Measurements from ENCODE around the gene NUFIP2.
"Not testable (repeated sequence)": the region's sequence is repeated elsewhere in the genome, so short reads cannot be mapped to it uniquely, and the experiment has no call there.

Gene NUFIP2

DNA sequence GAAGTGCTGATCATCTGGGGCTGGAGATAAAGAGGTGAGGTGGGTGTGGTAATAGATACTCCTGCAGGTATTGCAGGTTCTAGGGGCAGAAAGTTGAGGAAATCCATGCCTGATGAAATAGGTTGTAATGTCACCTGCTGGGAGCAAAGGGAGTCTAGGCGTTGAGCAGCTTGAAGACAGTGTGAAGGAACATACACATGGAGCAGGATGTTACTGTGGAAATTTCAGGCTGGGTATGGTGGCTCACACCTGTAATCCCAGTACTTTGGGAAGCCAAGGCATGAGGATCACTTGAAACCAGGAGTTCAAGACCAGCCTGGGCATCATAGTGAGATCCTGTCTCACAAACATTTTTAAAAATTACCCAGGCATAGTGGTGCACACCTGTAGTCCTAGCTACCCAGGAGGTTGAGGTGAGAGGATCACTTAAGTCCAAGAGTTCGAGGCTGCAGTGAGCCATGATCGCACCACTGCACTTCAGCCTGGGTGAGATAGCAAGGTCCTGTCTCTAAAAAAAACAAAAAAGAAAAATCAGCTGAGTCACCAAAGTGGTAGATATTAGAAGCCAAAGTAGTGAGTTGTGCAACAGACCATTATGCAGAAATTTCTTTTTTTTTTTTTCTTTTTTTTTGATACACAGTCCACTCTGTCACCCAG is 56.3 kb downstream of the NUFIP2 start:
- DNase-seq = no peak

DNA sequence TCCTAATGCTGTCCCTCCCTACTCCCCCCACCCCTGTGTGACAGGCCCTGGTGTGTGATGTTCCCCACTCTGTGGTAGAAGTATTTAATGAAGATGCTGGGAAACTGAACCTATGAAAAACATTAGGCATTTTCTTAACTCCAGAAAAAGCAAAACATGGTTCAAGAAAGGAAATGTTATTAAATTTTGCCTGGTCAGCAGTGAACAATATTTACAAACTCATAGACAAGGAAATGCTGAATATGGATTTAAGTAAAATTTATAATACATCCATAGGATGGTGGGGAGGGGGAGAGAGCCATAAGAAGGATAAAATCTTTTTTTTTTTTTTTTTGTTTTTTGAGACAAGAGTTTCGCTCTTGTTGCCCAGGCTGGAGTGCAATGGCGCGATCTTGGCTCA is 58.0 kb downstream of the NUFIP2 start:
- DNase-seq = no peak

GRCh38 chr17:29234972-29235371 is 59.0 kb downstream of the NUFIP2 start:
- DNase-seq = not testable (repeated sequence)

GRCh38 chr17:29233301-29233700 is 60.6 kb downstream of the NUFIP2 start:
- no peak for DNase-seq

DNA sequence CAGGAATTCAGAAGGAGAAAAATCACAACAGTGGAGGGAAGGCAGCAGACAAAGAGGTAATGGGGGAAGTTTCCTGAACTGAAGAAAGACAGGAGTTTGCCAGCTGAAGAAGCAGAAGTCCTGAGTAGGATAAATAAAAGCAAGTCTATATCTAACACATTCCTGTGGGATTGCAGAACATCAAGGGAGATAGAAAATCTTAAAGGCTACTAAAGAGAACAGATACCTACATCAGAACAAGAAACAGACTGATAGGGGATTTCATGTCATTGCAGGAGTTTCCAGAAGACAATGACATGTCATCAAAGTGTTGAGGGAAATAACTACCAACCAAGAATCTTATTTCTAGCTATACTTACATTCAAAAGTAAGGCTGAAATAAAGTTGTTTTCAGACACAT is 68.6 kb downstream of the NUFIP2 start:
- no peak for DNase-seq

GRCh38 chr17:29221338-29221737 is 72.6 kb downstream of the NUFIP2 start:
- not testable (repeated sequence) for DNase-seq

DNA sequence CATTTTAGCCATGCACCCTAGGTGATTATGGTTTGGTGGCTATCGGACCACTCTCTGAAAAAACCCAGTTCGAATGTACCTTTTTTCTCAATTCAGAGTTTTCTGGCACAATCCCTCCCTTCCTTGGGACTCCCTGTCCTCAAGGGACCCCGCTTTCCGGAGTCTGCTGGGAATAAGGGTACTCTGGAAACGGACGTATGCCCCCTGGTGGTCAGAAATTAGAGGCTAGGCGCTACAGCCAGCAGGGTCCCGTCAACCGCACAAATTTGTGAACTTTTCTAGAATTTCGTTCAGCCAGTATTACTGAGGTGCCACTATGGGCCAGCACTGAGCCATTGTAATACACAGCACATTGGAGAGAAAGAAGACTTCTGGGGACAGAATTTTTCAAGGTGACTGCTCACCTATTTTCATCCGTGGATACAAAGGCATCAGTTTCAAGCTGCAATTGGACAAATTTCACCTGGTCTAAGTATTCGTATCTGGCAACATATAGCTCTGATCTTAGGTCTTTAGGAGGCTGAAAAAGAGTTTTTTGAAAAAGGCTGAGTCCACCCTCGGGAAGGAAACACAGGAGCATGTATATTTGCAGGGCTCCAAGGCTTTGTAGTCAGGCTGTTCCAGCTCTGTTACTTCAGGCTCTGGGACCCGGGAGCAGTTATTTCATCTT is 74.4 kb downstream of the NUFIP2 start:
- peak; percentile 73 for DNase-seq

DNA sequence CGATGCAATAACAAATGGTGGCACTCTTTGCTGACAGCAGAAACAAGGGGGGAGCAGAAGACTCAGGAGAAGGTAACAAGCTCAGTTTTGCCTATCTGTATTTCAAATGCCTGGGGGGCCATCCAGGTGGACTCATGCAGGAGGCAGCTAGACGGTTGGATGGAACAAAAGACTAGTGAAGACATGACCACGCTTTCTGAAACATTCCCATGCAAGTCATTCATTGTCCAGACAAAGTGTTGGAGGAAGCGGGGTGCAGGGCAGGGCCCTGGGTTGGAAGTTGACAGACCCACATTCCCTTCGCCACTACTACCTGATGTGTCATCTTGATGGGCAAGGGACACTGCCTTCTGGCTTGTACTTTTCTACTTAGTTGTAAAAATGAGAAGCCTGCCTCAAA is 77.1 kb downstream of the NUFIP2 start:
- no peak for DNase-seq

GRCh38 chr17:29216181-29216580 is 77.8 kb downstream of the NUFIP2 start:
- DNase-seq = no peak

GRCh38 chr17:29215717-29216116 is 78.2 kb downstream of the NUFIP2 start:
- DNase-seq = no peak

DNA sequence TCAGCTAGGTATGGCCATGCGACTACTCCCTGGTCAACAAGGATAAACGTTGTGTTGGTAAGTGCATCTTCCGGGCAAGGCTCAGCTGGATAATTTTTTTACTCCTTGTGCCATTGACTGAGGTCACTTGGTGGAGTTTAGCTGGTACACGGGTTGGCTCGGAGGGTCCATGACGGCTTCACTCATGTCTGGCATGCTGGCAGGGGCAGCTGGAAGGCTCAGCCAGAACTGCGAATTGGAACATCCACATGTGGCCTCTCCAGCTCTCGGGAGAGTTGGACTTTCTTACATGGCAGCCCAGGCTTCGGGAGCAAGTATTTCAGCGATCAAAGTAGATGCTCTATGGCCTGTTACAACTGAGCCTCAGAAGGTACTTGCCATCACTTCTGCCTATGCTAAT is 78.8 kb downstream of the NUFIP2 start:
- no peak for DNase-seq

- no peak for DNase-seq
Observed at GRCh38 chr17:29214215-29215146, 79.5 kb downstream of the NUFIP2 start.

GRCh38 chr17:29212681-29213121 is 81.2 kb downstream of the NUFIP2 start:
- DNase-seq = no peak

DNA sequence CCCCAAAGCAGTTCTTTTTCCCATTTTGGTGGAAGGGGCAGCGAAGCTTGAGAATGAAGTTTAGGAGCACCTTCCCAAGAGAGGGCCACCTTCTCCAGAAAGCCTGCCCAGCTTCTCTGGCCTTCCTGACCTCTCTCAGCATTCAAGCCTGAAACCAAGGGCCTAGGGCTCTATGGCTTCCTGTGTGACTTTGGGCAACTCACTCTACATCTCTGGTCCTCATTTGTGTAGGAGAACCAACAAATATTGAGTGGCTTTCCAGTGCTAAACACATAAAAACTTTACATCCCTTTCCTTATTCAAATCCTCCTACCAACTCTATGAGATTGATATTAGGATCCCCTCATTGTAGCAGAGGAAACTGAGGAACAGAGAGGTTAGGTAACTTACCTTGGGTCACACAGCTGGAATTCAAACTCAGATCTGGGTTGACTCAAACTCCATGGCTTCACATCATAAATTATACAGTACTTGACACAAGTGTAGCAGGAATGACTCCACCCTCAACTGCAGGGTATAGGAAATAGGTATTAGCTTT is 81.8 kb downstream of the NUFIP2 start:
- DNase-seq = no peak

- DNase-seq = no peak
Observed at GRCh38 chr17:29210879-29211278, 83.1 kb downstream of the NUFIP2 start.

DNA sequence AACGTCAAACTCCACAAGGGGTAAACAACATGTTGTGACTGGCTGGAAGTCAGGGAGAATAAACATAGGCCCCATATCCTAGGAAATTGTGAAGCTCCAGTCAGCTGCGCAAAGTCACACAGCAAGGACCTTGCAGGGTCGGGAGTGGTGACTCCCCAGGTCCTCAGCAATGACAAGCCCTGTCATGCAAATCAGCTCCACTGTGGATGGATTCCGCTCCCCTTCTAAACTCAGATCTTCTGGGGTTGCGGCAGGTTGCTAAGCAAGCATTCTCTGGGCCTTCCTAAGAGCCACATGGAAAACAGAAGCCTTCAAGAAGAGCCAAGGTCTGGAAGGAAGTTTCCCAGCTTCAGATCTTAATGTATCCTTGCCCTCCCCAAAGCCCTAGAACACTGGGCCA is 84.9 kb downstream of the NUFIP2 start:
- DNase-seq = no peak

GRCh38 chr17:29207975-29208374 is 86.0 kb downstream of the NUFIP2 start:
- DNase-seq = no peak

All from CD4-positive, alpha-beta T cell treated with Interleukin-12 subunit alpha and Interleukin-12 subunit beta, for 1 hour (primary cell).